Measurements from ENCODE around the gene KYNU.

Gene KYNU

DNA sequence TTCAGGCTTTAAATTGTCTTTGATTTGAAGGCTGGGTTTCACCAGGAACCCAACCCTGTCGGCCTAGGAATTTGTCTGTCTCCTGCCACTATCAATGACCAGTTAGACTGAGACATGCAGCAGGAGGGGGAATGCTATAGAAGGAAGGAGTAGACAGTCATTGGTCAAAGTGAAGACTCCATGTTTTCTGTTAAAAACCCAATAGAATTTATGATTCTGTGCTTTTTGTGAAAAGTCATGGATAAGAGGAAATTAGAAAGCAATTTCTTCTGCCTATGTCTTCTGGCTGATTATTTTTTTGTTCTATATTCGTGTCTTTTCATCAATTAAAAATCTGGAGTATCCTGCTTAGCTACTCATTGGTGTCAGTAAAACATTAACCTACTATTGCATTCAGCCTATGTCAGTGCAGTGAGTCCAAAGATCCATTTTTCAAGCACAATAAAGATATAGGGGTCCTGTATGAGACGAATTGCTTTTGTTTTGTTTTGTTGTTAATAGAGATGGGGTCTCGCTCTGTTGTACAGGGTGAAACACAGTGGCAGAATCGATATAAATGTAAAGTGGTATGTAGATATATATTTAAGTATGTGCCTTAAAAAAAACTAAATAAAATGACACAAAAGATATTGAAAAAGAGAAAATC, 7.9 kb upstream of the KYNU start:
- ATAC-seq (ENCODE audit: insufficient read depth, low read depth) (no peak), DNase-seq (no peak)
- Histone ChIP-seq H3K4me3 (ENCODE audit: low read depth in 1 of 2, low read length in 2 of 2) (no peak overlapping the region), H4K20me1 (ENCODE audit: insufficient read depth, low read length) (no peaks in the 10 kb centered on the region), H3K27ac (ENCODE audit: low read length) (no peak overlapping the region), H3K9ac (ENCODE audit: low read depth, low read length) (no peak overlapping the region), H3K4me2 (ENCODE audit: insufficient read depth, low read length) (no peak overlapping the region), H3K79me2 (ENCODE audit: insufficient read depth, low read length) (no peaks in the 10 kb centered on the region), H3K9me3 (ENCODE audit: insufficient read depth, low read length, severe bottlenecking) (no peaks in the 10 kb centered on the region), H3K36me3 (ENCODE audit: insufficient read depth, low read length) (no peaks in the 10 kb centered on the region), H3K27me3 (ENCODE audit: insufficient read depth, low read length, poor library complexity) (no peaks in the 10 kb centered on the region), H2AFZ (ENCODE audit: low read depth, low read length) (no peak overlapping the region), H3K4me1 (ENCODE audit: insufficient read depth, low read length) (no peaks in the 10 kb centered on the region)
- TF ChIP-seq EZH2 (IDR thresholded peaks at IDR 0.05; ENCODE audit: borderline replicate concordance, low read depth, low read length, severe bottlenecking): no peak
- TF ChIP-seq, protein P1, sequence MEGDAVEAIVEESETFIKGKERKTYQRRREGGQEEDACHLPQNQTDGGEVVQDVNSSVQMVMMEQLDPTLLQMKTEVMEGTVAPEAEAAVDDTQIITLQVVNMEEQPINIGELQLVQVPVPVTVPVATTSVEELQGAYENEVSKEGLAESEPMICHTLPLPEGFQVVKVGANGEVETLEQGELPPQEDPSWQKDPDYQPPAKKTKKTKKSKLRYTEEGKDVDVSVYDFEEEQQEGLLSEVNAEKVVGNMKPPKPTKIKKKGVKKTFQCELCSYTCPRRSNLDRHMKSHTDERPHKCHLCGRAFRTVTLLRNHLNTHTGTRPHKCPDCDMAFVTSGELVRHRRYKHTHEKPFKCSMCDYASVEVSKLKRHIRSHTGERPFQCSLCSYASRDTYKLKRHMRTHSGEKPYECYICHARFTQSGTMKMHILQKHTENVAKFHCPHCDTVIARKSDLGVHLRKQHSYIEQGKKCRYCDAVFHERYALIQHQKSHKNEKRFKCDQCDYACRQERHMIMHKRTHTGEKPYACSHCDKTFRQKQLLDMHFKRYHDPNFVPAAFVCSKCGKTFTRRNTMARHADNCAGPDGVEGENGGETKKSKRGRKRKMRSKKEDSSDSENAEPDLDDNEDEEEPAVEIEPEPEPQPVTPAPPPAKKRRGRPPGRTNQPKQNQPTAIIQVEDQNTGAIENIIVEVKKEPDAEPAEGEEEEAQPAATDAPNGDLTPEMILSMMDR (IDR thresholded peaks at IDR 0.05; ENCODE audit: borderline replicate concordance, extremely low read depth, low read length, poor library complexity, severe bottlenecking): no peak

DNA sequence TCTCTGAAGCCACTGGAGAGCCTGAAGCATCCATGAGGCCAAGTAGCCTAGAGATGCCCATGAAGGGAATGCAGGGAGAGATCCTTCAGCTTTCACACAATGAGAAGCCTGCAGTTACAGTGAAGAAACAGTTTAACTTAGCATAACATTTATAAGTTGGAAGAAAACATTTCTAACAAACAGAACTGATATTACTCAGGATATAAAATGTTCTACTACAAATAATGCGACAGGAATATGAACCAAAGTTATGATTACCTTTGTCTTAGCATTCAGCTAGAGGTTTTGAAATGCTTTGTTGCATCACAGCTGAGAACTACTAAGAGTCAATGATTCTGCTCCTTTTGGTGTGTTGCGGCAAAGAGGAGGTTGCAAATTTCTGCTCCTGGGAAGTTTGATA, 6.9 kb upstream of the KYNU start:
- DNase-seq (no peak), ATAC-seq (ENCODE audit: insufficient read depth, low read depth) (no peak)
- TF ChIP-seq EZH2 (IDR thresholded peaks at IDR 0.05; ENCODE audit: borderline replicate concordance, low read depth, low read length, severe bottlenecking): no peak
- Histone ChIP-seq H2AFZ (ENCODE audit: low read depth, low read length) (no peak overlapping the region), H3K4me1 (ENCODE audit: insufficient read depth, low read length) (no peaks in the 10 kb centered on the region), H3K4me3 (ENCODE audit: low read depth in 1 of 2, low read length in 2 of 2) (no peak overlapping the region), H3K9ac (ENCODE audit: low read depth, low read length) (no peak overlapping the region), H3K27ac (ENCODE audit: low read length) (no peak overlapping the region), H3K9me3 (ENCODE audit: insufficient read depth, low read length, severe bottlenecking) (no peaks in the 10 kb centered on the region), H3K36me3 (ENCODE audit: insufficient read depth, low read length) (no peaks in the 10 kb centered on the region), H4K20me1 (ENCODE audit: insufficient read depth, low read length) (no peaks in the 10 kb centered on the region), H3K79me2 (ENCODE audit: insufficient read depth, low read length) (no peaks in the 10 kb centered on the region), H3K4me2 (ENCODE audit: insufficient read depth, low read length) (no peak overlapping the region), H3K27me3 (ENCODE audit: insufficient read depth, low read length, poor library complexity) (no peaks in the 10 kb centered on the region)

DNA sequence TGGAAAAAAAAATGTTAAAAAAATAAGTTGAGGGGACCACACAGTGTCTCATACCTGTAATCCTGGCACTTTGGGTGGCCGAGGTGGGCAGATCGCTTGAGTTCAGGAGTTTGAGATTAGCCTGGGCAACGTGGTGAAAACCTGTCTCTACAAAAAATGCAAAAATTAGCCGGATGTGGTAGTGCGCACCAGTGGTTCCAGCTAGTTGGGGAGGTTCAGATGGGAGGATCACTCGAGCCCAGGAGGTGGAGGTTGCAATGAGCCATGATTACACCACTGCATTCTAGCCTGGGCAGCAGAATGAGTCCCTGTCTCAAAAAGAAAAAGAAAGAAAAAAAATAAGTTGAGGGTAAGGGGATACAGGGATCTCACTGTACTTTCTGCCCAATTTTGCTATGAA, 6.1 kb upstream of the KYNU start:
- Histone ChIP-seq H3K4me1 (ENCODE audit: insufficient read depth, low read length) (no peaks in the 10 kb centered on the region), H3K36me3 (ENCODE audit: insufficient read depth, low read length) (no peaks in the 10 kb centered on the region), H3K4me2 (ENCODE audit: insufficient read depth, low read length) (no peak overlapping the region), H2AFZ (ENCODE audit: low read depth, low read length) (no peak overlapping the region), H3K27me3 (ENCODE audit: insufficient read depth, low read length, poor library complexity) (no peaks in the 10 kb centered on the region), H3K9ac (ENCODE audit: low read depth, low read length) (no peak overlapping the region), H3K4me3 (ENCODE audit: low read depth in 1 of 2, low read length in 2 of 2) (no peak overlapping the region), H3K9me3 (ENCODE audit: insufficient read depth, low read length, severe bottlenecking) (no peaks in the 10 kb centered on the region), H3K79me2 (ENCODE audit: insufficient read depth, low read length) (no peaks in the 10 kb centered on the region), H4K20me1 (ENCODE audit: insufficient read depth, low read length) (no peaks in the 10 kb centered on the region), H3K27ac (ENCODE audit: low read length) (no peak overlapping the region)
- no peak for DNase-seq
- ATAC-seq (ENCODE audit: insufficient read depth, low read depth): no peak
- TF ChIP-seq, protein P1 (IDR thresholded peaks at IDR 0.05; ENCODE audit: borderline replicate concordance, extremely low read depth, low read length, poor library complexity, severe bottlenecking): no peak
- no peak for TF ChIP-seq EZH2 (IDR thresholded peaks at IDR 0.05; ENCODE audit: borderline replicate concordance, low read depth, low read length, severe bottlenecking)

DNA sequence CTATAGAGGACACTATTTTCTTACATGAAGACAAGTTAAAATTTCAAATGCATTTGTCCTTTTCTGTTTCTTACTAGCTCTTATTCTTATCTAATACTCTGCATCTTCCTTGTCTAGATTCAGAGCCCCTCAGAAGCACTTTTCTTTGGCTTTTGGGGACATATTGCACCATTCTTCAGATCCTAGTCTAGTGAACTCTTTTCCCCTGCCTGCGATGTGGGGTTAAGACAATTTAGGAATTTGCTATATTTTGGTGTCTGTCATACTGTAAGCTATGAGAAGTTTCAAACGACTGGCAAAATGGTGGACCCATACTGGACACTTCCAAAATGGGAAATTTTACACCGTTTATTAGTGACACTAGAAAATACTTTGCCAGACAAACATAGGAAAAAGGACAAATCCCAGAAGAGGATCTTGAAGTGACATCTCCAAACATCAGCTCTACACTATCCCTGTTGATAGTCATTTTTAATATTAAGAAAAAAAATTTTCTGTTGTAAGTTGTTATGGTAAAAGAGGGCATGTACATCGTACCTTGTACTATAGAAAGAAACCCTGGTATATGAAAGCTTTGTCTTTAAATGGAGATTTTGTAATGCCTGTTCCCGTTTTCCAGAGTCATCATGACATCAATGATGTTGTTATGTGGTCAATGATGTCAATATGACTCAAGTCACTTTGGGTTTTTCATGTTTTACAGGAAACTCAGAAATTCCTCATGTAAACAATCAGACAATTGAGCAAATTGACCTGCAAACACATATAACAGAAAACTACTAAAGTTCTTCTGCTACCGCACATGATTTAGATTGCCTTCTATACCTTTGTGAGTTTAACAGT, 4.4 kb upstream of the KYNU start:
- DNase-seq (no peak), ATAC-seq (ENCODE audit: insufficient read depth, low read depth) (no peak)
- H3K36me3 ChIP-seq (ENCODE audit: insufficient read depth, low read length): no peaks in the 10 kb centered on the region
- no peak overlapping the region for H3K4me2 ChIP-seq (ENCODE audit: insufficient read depth, low read length)
- H4K20me1 ChIP-seq (ENCODE audit: insufficient read depth, low read length): no peaks in the 10 kb centered on the region
- no peaks in the 10 kb centered on the region for H3K9me3 ChIP-seq (ENCODE audit: insufficient read depth, low read length, severe bottlenecking)
- no peaks in the 10 kb centered on the region for H3K79me2 ChIP-seq (ENCODE audit: insufficient read depth, low read length)
- TF ChIP-seq EZH2 (IDR thresholded peaks at IDR 0.05; ENCODE audit: borderline replicate concordance, low read depth, low read length, severe bottlenecking): no peak
- TF ChIP-seq, protein P1 (IDR thresholded peaks at IDR 0.05; ENCODE audit: borderline replicate concordance, extremely low read depth, low read length, poor library complexity, severe bottlenecking): no peak
- no peaks in the 10 kb centered on the region for H3K27me3 ChIP-seq (ENCODE audit: insufficient read depth, low read length, poor library complexity)
- H3K4me1 ChIP-seq (ENCODE audit: insufficient read depth, low read length): no peaks in the 10 kb centered on the region
- H2AFZ ChIP-seq (ENCODE audit: low read depth, low read length): no peak overlapping the region
- H3K9ac ChIP-seq (ENCODE audit: low read depth, low read length): no peak overlapping the region
- no peak overlapping the region for H3K27ac ChIP-seq (ENCODE audit: low read length)
- H3K4me3 ChIP-seq (ENCODE audit: low read depth in 1 of 2, low read length in 2 of 2): no peak overlapping the region

Measured in DND-41 (cell line).